Measurements from ENCODE around the gene IGLON5. TPM values are rescaled to one million over a fixed set of nuclear protein-coding genes. Genes with fewer than 3 reads are reported as not detected.

The IGLON5 gene
- polyA plus RNA-seq, 5 donors: 0.63 to 2.5 (median 2.1) TPM

DNA sequence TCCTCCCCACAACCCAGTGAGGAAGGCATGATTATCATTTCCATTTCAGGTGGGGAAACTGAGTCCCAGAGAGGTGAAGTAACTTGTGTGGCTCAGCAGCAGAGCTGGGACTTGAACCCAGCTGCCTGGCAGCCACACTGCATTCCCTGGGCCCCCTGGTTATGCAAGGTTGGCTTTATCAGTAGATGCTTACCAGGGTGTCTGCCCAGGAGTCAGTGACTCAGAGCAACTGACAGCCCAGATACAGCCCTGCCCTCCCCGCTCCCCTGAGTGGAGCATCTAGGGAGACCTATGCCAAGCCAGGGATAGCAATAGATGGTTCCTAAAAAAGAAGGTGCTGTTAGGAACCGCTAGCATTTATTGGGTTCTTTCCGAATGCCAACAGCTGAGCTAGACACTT is 5.9 kb downstream of the IGLON5 start:
- no peak for DNase-seq

- DNase-seq: no peak
Measured at GRCh38 chr19:51317968-51318367, 6.5 kb downstream of the IGLON5 start.

GRCh38 chr19:51318687-51319648 is 7.5 kb downstream of the IGLON5 start:
- DNase-seq: no peak

DNA sequence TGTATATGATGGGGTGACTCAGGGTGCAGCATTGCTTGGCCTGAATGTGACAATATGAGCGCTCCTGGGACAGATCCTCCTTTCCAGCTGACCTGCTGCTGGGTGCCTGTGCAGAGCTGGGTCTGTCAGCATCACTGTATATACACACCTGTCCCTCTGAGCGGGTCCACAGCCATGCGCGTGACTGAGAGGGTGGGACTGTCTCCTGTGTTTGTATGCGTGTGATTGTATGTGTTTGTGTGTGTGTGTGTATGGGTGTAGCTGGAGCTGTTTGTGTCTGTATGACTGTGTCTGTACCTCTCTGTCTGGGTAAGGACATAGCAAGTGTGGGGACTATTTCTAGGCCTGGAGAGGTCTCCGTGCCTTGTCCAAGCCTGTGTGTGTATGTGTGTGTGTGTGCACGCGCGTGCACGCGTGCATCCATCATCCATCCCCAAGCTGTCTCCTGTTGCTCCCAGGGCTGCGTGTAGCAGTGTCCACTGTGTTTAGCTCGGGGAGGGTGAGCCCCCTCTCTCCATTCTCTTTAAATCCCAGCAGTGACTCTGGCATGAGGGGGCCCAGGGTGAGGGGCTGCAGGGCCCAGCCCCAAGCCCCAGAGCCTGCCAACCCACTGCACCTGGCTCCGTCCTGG is 8.3 kb downstream of the IGLON5 start:
- DNase-seq: no peak

DNA sequence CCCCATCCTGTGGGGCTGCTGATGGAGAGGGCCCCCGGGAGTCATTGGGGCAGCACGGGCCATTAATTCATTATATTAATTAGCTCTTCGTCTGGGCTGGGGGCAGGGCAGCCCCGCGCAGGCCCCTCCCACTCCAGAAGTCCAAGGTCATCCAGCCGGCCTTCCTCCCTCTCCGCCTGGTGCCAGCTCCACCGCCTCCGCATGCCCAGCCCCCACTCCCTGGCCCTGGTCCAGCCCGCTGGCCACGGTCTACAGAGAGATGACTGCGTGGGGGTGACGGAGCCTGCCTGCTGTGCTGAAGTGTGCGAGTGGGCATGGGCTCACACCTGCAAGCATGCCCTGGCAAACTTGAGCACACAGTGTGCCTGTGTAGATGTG is 8.8 kb downstream of the IGLON5 start:
- no peak for DNase-seq

- DNase-seq: no peak
Measured at GRCh38 chr19:51321799-51322198, 10.4 kb downstream of the IGLON5 start.

DNA sequence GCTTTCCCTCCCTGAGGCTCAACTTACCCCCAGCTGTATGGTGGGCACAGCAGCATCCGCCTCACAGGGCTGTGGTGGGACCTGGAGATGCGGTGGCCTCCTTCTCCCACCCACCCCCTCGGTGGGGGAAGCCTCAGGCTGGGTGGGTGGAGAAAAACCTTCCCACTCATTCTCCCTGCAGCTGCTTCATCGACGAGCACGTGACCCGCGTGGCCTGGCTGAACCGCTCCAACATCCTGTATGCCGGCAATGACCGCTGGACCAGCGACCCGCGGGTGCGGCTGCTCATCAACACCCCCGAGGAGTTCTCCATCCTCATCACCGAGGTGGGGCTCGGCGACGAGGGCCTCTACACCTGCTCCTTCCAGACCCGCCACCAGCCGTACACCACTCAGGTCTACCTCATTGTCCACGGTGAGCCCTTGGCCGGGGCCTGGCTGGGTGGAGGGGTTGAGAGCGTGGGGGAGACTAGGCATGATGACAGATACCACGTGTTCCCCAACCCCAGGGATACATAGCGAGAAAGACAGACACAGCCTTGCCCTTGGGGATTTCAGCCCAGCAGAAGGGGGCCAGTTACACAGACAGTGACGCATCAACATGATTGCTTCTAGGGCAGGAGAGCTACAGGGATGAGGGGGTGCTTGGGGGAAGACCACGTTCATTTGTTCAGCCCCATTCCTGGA is 12.2 kb downstream of the IGLON5 start:
- DNase-seq: no peak

DNA sequence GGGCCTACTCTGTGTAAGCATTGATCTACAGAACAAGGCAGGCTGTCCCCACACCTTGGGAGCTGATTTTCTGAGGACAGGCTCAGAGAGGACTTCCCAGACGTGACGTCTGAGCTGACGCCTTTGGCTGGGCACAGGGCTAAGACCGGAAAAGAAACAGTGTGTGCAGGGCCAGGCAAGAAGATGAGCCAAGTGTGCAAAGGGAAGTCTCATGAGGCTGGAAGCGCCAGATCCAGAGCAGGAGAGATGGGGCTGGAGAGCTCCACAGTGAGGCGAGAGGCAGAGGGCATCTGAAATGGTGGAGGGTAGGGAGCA is 12.7 kb downstream of the IGLON5 start:
- DNase-seq: no peak

DNA sequence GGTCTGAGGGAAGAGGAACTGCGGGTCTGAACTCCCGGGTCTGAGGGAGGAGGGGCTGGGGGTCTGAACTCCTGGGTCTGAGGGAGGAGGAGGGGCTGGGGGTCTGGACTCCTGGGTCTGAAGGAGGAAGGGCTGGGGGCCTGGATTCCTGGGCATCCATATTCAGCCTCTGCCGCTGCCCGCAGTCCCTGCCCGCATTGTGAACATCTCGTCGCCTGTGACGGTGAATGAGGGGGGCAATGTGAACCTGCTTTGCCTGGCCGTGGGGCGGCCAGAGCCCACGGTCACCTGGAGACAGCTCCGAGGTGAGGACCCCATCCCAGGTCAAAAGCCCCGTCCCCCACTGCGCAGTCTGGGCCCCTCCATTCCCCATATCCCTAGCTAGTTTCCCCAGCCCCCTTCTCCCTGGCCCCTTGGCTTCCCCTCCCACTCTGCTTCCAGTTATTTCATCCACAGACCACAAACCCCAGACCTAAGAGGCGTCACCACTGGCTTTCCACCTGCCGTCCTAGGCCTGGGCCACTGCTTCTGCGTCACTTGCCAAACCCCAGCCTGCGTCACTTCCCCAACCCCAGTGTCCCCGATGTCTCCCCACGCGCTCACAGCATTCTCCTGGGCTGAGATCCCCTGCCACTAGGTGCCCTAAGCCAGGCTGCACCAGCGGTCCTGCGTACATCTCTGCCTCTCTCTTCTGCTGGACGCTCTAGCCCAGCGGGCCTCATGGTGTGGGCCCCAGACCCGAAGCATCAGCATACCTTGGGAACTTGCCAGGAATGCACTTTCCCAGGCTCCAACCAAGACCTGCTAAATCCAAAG is 13.9 kb downstream of the IGLON5 start:
- no peak for DNase-seq

DNA sequence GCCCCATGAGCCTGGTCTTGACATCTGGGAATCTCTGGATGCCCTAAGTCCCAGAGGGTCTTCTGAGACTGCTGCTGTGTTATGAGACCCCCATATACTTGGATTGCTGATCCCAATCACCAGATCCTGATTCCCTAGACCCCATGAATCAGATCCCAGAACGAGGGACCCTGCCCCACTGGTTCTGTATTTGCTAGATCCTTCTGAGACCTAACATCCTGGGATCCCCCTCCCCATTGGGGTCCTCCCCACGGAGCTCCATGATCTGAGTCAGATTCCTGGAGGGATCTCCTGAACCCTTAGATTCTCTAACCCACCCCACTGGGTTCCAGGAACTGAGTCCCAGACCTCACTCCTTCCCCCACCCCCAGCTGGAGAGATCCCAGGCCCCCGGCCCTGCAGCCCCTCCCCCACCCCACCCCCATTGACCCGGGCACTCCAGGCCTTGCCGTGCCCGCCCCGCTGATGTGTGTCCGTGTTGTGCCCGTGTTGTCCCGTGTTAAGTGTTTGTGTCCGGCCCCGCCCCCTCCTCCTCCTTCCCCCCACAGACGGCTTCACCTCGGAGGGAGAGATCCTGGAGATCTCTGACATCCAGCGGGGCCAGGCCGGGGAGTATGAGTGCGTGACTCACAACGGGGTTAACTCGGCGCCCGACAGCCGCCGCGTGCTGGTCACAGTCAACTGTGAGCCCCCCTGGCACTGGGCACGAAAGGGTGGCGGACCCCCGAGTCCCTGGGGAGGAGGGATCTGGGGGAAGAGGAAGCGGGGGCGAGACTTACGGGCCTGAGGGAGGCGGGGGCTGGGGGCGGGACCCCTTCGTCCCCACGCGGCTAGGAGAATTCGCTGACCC is 15.0 kb downstream of the IGLON5 start:
- no peak for DNase-seq

GRCh38 chr19:51327066-51328001 is 15.9 kb downstream of the IGLON5 start:
- no peak for DNase-seq

DNA sequence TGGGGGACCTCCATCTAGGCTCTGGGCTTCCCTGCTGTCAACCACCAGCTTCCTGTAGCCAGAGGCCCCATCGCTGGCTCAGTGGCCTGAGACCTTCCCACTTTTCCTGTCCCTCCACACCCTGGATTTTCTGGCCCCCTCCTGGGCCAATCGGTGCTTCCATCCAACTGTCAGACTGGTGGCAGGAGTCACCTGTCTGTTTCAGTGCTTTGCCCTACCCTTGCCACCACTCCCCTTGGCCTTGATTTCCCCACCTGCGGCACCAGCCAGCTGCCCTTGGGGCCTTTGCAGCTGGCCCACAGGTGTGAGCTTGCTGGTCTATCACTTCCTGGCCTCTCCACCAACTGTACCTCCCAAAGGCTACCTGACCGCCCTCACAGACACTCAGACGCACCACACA is 18.0 kb downstream of the IGLON5 start:
- no peak for DNase-seq

DNA sequence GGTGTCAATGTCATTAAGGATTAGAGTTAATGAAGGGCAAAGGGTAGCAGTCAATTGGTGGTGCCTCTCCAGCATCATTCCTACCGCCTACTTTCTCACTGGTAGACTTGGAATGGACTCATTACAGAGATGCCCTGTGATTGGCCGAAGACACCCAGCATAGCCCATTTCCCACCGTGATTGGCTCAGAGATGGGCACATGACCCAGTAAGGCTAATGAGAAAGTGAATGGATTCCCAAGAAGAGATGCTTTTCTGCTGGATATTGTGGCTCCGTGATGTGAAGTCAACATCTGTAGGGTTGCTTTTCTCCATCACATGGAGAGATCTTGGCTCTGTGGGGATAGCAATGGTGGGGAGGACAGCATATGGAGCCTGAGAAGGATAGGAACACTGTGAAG is 18.9 kb downstream of the IGLON5 start:
- DNase-seq: no peak

DNA sequence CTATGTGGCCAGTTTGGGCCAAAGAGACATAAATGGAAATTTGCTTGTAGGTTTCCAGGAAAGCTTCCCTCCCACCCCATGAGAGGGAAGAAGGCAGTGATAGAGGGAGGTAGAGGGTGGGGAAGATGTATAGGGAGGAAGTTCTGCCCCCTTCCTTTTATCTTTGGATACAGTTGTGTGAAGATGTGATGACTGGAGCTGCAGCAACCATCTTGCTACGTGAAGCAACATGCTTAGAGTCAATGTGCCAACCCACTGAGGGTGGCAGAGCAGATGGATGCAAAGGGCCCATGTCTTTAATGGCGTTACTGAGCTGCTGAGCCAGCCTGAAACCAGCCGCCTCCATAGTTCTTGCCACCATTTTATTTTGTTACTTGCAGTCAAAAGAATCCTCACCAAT is 19.7 kb downstream of the IGLON5 start:
- no peak for DNase-seq

DNA sequence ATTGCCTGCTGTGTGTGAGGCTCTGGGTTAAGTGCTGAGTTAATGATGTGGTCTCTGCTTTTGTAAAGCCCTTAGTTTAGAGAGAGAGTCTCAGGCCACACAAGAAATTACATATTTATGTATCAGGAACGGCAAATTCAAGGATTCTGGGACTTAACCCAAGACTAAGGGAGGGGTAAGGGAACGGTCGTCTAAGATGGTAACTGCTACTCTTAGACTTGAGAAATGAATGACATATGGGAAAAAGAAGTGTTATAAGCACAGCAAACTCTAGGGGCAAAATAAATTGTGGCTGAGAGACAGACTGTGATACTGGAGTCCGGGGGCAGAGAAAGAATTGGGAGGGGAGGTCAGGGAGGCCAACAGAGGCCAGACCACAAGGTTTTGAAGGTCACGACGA is 20.3 kb downstream of the IGLON5 start:
- no peak for DNase-seq

- no peak for DNase-seq
Measured at GRCh38 chr19:51333836-51334460, 22.5 kb downstream of the IGLON5 start.

DNA sequence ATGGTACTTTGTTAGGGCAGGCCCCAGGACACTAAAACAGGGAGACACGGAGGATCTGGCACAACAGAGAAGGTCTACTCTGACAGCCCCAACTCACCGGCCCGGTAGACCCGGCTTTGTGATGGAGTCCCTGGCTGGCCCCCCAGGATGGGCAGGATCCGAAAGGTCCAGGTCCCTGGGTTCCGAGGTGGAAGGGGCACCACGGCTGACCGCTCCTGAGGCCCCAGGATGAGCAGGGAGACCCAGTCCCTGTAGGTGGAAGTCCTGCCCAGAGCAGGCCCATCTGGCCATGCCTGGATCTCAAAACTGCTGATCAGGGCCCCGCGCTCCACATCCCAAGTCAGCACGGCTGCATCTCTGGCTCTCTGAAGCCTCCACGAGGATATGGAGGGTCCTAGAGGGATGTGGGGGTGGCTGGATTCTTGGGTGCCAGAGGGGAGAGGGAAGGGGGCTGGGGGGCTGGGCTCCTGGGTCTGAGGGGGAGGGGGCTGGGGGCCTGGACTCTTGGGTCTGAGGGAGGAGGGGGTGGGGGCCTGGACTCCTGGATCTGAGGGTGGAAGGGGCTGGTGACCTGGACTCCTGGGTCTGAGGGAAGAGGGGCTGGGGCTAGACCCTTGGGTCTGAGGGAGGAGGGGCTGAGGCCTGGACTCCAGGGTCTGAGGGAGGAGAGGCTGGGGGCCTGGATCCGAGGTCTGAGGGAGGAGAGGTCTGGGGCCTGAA is 25.9 kb downstream of the IGLON5 start:
- DNase-seq: no peak

GRCh38 chr19:51337861-51338562 is 26.6 kb downstream of the IGLON5 start:
- DNase-seq: no peak
